ENCODE results near the gene PKP1.
A peak's percentile ranks its signal among the peaks of the same experiment; 100 is the strongest.
"Not testable (repeated sequence)": the region's sequence is repeated elsewhere in the genome, so short reads cannot be mapped to it uniquely, and the experiment has no call there.

The PKP1 gene, protein sequence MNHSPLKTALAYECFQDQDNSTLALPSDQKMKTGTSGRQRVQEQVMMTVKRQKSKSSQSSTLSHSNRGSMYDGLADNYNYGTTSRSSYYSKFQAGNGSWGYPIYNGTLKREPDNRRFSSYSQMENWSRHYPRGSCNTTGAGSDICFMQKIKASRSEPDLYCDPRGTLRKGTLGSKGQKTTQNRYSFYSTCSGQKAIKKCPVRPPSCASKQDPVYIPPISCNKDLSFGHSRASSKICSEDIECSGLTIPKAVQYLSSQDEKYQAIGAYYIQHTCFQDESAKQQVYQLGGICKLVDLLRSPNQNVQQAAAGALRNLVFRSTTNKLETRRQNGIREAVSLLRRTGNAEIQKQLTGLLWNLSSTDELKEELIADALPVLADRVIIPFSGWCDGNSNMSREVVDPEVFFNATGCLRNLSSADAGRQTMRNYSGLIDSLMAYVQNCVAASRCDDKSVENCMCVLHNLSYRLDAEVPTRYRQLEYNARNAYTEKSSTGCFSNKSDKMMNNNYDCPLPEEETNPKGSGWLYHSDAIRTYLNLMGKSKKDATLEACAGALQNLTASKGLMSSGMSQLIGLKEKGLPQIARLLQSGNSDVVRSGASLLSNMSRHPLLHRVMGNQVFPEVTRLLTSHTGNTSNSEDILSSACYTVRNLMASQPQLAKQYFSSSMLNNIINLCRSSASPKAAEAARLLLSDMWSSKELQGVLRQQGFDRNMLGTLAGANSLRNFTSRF

DNA sequence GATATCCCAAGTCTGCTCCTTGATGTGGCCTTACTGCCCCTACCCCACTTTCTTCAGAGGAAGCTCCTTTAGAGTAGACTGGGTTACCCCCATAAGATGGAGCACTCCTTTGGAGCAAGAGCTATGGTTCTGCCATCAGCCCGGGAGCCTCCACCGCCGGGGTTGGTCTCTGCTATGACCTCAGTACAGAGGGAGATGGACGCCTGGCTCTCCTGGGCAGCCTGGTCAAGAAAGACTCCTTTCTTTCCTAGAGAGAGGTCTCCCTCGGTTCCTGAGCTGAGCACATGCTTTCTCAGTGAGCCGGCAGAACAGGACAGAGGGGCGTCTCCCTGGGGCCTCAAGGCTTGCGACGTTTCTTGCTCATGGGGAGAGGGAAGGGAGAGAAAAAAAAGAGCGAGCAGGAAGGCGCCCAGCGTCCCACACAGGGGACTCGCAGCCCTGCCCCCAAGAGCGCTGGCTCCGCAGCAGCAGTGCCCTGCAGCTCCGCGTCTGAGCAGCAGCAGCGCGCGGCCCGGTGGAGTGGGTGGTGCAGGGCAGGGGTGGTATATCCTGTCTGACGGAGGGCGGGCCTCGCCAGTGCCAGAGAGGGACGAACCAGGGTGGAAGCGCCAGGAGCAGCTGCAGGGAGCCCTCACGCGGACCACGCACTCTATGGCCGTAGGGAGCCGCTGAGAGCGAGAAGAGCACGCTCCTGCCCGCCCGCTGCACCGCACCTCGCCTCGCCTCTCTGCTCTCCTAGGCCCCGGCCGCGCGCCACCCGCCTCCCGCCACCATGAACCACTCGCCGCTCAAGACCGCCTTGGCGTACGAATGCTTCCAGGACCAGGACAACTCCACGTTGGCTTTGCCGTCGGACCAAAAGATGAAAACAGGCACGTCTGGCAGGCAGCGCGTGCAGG lies at the start of gene PKP1:
Gene PKP1 (plus strand): TSS at position 576 of the 899 bp plus-strand sequence. CDS start 197 bp downstream, at position 773.
- no peak for DNase-seq

DNA sequence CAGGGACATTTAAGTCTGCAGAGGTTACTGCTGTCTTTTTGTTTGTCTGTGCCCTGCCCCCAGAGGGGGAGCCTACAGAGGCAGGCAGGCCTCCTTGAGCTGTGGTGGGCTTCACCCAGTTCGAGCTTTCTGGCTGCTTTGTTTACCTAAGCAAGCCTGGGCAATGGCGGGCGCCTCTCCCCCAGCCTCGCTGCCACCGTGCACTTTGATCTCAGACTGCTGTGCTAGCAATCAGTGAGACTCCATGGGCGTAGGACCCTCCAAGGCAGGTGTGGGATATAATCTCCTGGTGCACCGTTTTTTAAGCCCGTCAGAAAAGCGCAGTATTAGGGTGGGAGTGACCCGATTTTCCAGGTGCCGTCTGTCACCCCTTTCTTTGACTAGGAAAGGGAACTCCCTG lies 43.7 kb upstream of the PKP1 start:
- not testable (repeated sequence) for DNase-seq

DNA sequence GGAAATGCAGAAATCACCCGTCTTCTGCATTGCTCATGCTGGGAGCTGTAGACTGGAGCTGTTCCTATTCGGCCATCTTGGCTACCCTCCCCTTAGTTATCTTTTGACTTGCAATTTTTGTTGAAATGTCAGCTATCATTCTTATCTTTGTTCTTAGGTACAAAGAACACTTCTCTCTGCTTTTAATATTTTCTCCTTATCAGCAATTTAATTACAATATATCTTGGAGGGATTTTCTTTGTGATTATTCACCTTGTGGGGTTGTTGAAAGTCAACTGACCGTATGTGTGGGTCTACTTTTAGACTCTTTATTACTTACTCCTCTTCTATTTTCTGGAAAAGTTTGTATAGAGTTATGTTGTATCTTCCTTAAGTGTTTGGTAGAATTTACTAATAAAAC lies 43.1 kb upstream of the PKP1 start:
- DNase-seq, result no peak

DNA sequence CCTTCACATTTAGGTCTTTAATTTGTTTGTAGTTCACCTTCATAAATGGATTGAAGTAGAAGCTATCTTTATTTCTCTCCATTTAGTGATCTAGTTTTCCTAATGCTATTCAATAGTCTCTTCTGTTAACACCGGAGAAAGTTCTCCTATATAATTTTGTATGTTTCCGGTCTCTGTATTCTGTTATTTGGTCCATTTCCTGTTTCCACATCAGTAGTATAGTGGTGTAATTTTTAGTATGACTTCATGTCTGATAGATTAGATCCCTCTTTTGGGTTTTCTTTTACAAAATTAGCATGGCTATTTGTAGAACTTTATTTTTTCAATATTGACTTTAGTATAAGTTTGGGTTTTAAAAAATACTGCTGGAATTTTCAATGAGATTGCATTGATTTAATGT lies 41.6 kb upstream of the PKP1 start:
- no peak for DNase-seq

DNA sequence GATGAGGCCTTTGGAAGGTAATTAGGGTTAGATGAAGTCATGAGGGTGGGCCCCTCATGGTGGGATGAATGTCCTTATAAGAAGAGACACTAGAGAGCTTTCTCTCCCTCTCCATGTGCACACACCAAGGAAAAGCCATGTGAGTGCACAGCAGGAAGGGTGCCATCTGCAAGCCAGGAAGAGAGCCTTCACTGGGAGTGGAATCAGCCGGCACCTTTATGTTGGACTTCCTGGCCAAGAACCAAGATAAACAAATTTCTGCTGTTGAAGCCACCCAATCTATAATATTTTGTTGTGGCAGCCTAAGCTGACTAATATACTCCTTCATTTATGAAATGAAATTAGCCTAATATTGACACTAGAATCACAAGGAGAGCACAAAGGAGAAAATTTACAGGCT lies 38.2 kb upstream of the PKP1 start:
- no peak for DNase-seq

DNA sequence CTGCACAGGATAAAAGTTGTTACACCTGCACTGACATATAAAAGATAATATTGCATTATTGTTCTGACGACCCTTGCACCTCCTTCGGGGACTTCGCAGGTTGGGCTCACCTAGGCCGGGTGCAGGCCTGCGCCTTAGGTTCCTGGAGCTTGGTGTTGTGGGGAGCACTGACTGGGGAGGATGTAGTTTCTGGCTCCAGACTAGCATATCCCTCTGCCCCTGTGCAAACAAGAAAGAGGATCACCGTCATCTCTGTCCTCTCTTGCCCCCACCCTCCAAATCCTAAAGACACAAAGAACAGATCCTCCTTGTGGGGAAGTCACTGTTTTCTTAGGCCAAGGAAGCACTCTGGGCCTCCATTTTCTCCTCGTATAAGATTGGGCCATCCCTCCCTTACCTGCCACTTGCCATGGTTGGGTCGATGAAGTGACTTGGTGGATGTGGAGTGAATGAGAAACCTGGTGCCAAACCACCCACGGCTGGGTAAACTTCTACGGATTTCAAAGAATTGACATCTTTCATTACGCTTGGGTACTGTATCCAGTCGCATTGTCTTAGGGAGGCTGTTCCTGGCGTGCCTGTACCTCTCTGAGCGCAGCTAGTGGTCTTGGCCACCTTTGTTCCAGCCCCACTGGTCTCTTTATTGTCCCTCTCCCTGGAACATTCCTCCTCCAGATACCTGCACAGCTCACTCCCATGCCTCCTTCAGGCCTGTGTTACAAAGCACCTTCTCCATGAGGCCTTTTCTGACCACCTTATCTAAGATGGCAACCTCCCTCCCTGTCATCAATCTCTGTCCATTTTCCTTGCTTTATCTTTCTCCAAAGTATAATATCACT lies 34.4 kb upstream of the PKP1 start:
- DNase-seq, result no peak

DNA sequence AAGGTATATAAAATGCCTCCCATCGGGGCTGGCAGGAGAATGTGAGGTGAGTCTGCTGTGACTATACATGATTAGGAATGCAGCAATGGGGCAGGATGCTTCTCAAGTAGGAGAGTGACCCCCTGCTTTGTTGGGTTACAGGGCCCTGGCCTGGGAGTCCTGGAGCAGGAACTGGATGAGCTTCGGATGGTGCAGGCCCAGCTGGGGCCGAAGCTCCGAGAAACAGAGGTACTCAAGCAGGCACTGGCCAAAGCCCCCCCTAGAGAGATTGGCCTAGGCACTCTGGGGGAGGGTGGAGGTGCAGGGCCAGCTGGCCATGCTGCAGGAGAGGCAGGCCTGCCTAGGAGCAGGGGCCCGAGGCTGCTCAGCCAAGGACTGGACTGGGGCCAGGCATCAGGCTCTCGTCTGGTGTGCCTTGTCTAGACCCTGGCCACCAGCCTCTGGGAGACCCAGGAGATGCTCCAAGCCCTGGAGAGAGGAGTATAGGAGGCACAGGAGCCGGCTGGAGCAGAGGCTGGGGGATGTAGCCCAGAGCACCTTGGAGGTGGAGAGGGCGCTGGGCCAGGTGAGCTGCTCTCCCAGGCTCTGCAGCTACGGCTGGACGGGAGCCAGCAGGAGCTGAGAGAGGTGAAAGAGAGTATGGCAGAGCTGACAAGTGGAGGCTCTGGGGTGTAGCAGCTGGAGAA lies 32.8 kb upstream of the PKP1 start:
- no peak for DNase-seq

DNA sequence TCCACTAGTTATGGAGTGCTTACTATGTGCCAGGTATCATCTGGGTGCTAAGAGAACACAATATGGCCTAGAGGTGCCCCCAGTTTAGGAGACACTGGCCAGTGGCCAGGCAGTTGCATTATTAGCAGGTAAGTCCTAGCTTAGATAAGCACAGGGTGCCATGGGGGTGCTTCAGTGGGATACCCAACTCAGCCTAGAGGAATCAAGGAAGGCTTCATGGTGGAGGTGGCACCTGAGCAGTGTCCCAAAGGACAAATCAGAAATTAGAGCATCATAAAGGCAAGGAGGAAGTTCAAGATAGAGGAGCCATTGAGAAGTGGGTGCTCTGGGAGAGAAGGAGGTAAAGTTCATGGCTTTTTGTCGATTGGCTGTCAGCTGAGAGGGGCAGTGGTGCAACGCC lies 31.9 kb upstream of the PKP1 start:
- DNase-seq, result no peak

DNA sequence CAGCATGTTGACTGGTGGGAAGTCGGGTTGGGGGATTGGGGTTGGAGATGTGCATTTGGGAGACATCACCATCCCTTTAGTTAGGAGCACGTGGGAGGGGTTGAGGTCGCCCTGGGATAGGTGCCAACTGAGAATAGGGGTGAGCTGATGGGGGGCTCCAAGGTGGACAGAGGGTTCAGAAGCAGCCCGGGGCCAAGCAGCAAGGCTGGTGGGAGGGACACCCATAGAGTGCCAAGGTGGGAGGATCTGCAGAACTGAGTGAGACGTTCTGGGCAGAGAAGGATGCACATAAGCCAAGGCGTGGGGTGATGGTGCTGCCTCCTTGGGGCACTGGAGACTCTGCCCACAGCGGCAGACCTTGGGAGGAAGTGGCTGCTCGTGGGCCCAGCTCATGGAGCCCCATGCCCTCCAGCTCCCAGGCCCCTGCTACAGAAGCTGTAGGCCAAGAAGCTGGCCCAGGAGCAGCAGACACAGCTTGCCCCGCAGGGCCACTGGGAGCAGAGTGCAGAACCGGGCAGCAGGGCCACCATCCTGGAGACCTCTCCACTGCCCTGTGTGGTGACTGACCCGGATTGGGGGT lies 31.4 kb upstream of the PKP1 start:
- DNase-seq, result no peak

DNA sequence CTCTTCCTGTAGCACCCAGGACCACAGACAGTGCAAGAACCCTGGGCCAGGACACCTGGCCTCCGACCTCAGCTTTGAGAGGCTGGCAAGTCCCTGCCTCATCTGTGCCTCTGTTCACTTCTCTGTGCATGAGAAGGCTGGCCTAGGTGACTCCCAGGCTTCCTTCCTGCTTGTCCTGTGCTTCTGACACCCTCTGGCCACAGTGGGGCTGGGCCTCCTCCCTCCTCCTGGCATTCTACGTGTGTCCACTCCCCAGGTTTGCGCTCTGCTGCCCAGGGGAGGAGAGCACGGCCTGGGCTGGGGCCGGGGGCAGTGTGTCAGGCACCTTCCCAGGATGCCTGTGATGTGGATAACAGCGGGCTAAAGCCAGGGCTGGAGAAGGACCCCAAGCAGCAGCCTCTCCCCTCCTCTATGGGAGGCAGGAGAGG lies 30.3 kb upstream of the PKP1 start:
- no peak for DNase-seq

DNA sequence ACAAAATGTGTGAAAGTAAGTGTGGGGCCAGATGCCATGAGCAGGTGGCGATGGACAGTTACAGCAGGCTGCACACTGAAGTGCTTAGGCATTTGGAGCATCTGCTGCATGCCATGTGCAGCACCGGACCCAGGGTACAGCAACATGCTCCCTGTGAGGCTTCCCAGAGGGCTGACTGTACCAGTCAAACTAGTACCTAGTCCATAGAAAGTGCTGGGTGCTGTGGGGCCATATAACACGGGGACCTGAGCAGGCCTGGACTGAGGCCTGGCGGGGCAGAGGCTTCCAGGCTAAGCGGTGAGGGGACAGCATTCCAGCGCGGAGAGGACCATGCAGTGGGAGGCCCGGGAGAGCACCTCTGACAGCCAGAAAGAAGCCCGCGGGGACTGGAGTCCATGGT lies 29.9 kb upstream of the PKP1 start:
- DNase-seq, result no peak

DNA sequence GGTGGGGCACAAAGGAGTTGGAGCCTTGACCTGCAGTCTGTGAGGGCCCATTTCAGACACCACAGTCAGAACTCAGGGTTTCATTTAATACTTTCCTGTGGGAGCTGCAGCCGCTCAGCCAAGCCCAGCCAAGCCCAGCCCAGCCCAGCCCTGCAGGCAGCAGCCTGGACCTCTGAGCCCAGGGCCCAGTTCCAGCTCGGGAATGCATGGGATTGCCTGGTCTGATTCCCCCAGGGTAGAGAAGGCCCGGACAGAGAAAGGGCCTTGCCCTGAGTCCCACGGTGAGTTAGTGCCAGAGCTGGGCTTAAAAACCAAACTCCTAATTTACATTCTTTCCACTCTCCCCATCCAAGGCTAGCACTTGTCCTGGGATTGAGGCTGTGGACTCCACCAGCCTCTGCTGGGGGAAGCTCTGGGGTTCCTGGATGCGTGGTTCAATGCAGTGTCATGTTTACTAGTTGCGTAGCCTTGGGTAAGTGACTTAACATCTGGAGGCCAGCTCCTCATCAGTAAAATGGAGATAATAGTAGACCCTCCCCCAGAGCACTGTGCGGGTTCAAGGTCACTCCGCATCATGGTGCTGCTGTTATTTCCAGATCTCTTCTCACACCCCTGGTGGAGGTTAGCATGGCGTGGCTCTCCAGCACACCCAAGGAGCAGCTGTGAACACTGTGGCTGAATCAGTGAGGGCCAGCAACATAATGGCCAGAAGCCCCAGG lies 29.2 kb upstream of the PKP1 start:
- DNase-seq, result no peak

DNA sequence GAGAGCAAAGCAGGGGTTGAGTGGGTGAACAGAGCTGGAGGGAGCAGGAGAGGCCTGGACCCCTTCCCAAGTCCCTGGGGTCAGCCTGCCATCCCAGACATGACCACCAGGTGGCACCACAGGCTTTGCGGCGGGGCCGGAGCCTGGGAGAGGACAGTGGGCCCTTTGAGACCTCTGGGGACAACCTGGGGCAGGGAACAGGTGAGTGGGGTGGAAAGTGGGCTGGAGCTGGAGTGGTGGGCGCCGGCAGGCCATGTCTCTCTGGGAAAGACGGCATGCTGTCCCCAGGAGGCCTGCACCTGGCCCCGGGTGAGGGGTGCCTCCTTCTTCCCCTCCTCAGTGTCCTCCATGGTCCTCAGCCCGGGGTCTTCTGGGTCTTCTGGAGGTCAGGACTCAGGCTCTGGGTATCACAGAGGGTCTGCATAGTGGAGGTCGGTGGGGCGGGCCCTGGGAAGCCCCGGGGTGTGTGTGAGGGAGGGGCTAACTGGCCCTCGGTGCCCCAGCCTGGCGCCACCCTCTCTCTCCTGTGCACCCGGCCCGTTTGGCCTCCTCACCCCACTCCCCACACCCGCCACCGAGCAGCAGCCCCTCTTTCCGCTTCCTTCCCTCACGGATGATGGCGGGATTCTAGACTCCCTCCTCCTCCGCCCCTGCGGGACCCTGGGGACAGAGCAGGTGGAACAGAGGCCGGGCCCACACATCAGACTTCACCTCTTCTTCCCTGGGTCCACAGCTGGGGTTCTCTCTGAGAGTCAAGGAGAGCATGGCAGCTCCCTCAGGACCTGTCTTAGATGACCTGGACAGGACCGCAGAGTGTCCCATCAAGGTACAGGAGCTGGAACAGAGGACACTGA lies 28.5 kb upstream of the PKP1 start:
- DNase-seq, result peak; percentile 42

DNA sequence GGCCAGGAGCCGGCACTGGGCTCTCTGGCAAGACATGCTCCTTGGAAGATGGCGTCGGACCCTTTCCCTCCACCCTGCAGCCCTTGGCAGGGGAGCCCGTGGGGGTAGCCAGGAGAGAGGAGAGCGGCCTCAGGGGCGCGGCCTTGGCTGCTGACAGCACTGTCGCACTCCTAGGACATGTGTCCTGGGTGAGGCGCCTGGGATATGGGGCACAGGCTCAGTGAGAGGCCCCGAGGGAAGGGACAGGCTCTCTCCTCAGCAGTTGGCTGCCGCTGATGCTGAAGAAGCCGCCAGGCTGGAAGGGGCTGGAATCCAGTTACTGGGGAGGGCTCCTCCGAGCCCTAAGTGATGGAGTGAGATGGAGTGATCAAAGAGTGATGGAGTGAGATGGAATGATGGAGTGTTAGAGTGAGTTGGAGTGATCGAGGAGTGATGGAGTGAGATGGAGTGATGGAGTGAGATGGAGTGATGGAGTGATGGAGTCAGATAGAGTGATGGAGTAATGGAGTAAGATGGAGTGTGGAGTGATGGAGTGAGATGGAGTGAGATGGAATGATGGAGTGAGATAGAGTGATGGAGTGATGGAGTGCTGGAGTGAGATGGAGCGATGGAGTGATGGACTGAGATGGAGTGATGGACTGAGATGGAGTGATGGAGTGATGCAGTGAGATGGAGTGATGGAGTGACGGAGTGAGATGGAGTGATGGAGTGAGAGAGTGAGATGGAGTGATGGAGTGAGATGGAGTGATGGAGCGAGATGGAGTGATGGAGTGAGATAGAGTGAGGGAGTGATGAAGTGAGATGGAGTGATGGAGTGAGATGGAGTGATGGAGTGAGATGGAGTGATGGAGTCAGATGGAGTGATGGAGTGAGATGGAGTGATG lies 27.6 kb upstream of the PKP1 start:
- no peak for DNase-seq

DNA sequence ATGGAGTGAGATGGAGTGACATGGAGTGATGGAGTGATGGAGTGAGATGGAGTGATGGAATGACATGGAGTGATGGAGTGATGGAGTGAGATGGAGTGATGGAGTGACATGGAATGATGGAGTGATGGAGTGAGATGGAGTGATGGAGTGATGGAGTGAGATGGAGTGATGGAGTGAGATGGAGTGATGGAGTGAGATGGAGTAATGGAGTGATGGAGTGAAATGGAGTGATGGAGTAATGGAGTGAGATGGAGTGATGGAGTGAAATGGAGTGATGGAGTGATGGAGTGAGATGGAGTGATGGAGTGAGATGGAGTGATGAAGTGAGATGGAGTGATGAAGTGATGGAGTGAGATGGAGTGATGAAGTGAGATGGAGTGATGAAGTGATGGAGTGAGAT lies 25.2 kb upstream of the PKP1 start:
- DNase-seq, result not testable (repeated sequence)

DNA sequence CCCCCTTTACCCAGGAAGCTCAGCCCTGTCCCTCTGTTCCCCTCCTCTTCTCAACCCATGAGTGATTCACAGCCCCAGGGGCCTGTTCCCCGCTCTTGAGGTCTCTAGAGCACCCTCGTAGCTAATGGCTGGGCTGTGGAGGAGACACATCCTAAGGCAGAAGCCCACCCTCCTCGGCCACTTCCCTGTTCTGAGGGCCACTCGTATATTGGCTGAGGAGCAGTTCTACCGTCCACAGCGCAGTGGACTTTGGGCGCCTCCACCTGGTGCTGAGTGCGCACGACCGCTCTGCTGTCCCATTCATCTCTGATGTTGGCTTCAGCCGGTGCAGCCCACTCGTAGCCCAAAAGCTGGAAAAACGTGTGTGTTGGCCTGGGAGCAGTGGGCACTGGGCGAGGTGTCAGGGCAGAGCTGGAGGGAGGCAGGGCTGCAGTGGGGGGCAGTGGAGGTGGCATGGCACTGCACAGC lies 24.5 kb upstream of the PKP1 start:
- no peak for DNase-seq

DNA sequence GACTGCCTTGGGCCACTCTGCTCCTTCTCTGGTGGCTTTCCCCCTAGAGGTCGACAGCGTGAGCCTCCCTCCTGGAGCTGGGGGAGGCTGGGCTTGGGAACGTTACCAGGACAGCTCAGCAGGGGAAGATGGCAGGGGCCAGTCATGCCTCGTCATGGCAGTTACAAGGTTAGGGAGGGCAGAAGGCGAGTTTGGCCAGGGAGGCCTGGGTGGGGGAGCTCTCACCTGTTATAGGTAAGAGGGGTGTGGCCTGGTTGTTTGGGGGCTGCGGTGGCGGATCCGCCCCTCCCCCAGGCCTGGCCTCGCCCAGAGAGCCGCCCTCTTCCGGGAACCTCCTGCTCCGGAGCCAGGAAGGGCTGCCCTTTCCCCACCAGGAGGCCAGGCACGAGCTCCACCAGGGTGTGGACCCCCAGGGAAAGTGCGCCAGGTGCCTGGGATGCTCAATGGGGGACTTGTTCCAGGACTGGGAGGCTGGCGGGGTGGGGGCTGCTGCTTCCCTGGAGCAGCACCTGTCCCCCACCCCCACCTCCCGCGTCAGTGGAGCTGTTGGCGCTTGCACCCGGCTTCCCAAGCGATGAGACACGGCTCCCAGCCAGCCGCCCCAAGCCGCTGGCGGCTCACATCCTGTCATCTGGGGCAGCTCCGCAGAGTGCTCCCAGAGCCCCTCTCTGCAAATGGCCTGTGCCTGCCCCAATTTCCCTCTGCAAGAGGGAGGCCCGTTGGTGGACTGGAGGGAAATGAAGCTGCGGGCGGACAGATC lies 23.6 kb upstream of the PKP1 start:
- no peak for DNase-seq

DNA sequence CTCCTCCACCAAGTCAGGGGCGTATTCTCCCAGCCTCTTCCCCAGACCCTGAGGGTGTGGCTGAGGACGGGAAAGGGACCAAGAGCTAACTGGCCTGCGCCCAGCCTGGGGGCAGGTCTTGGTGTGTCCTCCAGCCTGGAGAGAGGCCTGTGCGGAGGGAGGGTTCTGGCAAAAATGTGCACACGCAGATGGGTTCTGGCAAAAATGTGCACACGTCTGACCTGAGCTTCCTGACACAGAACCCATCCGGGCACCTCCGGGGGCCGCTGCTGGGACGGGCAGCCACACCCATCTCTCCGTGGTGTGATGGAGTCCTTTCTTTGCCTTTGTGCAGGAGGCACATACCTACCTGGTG lies 23.1 kb upstream of the PKP1 start:
- DNase-seq, result no peak

Measured in hematopoietic multipotent progenitor cell treated with erythropoietin and hydrocortisone succinate and interleukin-3 and kit ligand, for 8 days (in vitro differentiated cells).